Osteocyte (in vitro differentiated cells): ENCODE results near the gene CYSLTR2. TPM values are rescaled to one million over a fixed set of nuclear protein-coding genes. Genes with fewer than 3 reads are reported as not detected.

Experiments used
- DNase-seq: peaks from one replicate; pipeline ENCODE4 v3.0.0; 2021; ENCODE audit warnings: mixed read lengths; ENCODE audit not compliant: unreplicated experiment; ENCODE audit errors: extremely low spot score
- H3K27ac Mint-ChIP-seq: one replicate; pipeline ENCODE4 v1.8.0; 2021; ENCODE audit warnings: mild to moderate bottlenecking, mixed read lengths; ENCODE audit not compliant: unreplicated experiment
- H3K27me3 Mint-ChIP-seq: one replicate; pipeline ENCODE4 v1.8.0; 2021; ENCODE audit warnings: mixed read lengths; ENCODE audit not compliant: unreplicated experiment
- H3K36me3 Mint-ChIP-seq: one replicate; pipeline ENCODE4 v1.8.0; 2021; ENCODE audit warnings: mixed read lengths; ENCODE audit not compliant: unreplicated experiment
- H3K4me1 Mint-ChIP-seq: one replicate; pipeline ENCODE4 v1.8.0; 2021; ENCODE audit warnings: mixed read lengths; ENCODE audit not compliant: unreplicated experiment
- H3K4me3 Mint-ChIP-seq: one replicate; pipeline ENCODE4 v1.8.0; 2021; ENCODE audit warnings: mild to moderate bottlenecking, moderate library complexity, mixed read lengths; ENCODE audit not compliant: unreplicated experiment
- H3K9me3 Mint-ChIP-seq: one replicate; pipeline ENCODE4 v1.8.0; 2021; ENCODE audit warnings: mixed read lengths; ENCODE audit not compliant: unreplicated experiment
- CTCF ChIP-seq: fragments of 200-600 bp; sonication (generic); IDR thresholded peaks from 2 replicates; pipeline ENCODE4 v1.5.0; 2021; ENCODE audit warnings: antibody characterized with exemption, mild to moderate bottlenecking, moderate library complexity
- total RNA-seq: library from RNA; stranded (reverse); gene quantifications from 2 replicates; pipeline ENCODE4 v1.2.1, GENCODE V29; 2021

The CYSLTR2 gene
- total RNA-seq, 1 donor from 2014 or later: not detected

GRCh38 chr13:48624858-48625257, 28.9 kb upstream of the CYSLTR2 start:
- Mint-ChIP-seq H3K4me3 (no peak overlapping the region), H3K36me3 (no peaks in the 10 kb centered on the region), H3K27me3 (peaks cover 13% of the 10 kb centered on the region), H3K9me3 (peaks cover 12% of the 10 kb centered on the region), H3K4me1 (no peaks in the 10 kb centered on the region), H3K27ac (no peak overlapping the region)
- DNase-seq: no peak
- no peak for TF ChIP-seq CTCF

- Mint-ChIP-seq H3K27me3 (peaks cover 16% of the 10 kb centered on the region), H3K4me1 (no peaks in the 10 kb centered on the region), H3K27ac (no peak overlapping the region), H3K36me3 (no peaks in the 10 kb centered on the region), H3K4me3 (no peak overlapping the region), H3K9me3 (peaks cover 9% of the 10 kb centered on the region)
- DNase-seq: no peak
- no peak for TF ChIP-seq CTCF
Observed at GRCh38 chr13:48625413-48626076, 28.2 kb upstream of the CYSLTR2 start.

- no peak overlapping the region for H3K4me3 Mint-ChIP-seq
- peaks cover 16% of the 10 kb centered on the region for H3K27me3 Mint-ChIP-seq
- H3K36me3 Mint-ChIP-seq: no peaks in the 10 kb centered on the region
- no peak for TF ChIP-seq CTCF
- H3K27ac Mint-ChIP-seq: no peak overlapping the region
- H3K4me1 Mint-ChIP-seq: no peaks in the 10 kb centered on the region
- DNase-seq: no peak
- peaks cover 8% of the 10 kb centered on the region for H3K9me3 Mint-ChIP-seq
Observed at GRCh38 chr13:48626077-48626449, 27.7 kb upstream of the CYSLTR2 start.

DNA sequence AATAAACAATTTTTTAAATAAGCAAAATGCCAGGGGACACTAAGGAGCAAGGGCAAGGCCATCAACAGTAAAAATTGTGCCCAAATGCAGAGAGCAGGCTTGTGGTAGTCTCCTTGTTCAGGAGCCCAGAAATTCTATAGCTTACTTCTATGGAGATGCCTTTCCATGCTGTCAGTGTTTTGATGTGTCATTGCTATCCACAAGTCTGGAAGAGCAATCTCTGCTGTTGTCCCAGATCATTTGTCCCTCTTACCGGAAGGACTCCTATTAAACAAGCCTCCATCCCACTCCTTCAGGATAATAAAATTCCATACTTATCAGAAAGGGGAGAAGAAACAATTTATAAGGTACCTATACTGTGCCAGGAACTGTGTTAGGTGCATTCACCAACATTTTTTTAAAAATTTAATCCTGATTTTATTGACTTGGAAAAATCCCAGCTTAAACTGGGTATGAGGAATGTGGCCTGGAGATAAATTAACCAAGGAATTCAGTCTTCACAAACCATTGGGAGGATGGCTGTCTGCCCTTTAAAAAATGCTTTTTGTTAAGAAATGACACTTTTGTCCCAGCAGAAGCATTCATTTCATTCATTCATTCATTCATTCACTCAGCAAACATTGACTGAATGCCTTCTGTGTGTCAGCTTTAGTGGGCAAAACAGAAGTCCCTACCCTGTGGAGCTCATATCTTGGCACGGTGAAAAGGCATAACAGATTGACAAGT, 26.8 kb upstream of the CYSLTR2 start:
- Mint-ChIP-seq H3K36me3 (no peaks in the 10 kb centered on the region), H3K4me1 (no peaks in the 10 kb centered on the region), H3K4me3 (no peak overlapping the region), H3K27ac (no peak overlapping the region), H3K9me3 (peaks cover under 1% of the 10 kb centered on the region), H3K27me3 (peaks cover 16% of the 10 kb centered on the region)
- no peak for TF ChIP-seq CTCF
- DNase-seq: no peak

DNA sequence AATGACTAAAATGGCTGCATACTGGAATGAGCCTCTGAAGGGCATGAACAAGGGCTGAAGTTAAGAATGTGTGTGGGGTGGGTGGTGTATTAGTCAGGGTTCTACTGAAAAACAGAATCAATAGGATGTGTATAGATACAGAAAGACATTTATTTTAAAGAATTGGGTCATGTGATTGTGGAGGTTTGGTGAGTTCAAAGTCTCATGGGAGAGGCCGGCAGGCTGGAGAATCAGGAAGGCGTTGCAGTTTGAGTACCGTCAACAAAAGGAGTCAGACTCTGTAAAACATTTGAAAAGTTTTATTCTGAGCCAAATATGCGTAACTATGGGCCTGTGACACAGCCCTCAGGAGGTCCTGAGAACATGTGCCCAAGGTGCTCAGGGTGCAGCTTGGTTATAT, 24.5 kb upstream of the CYSLTR2 start:
- H3K27ac Mint-ChIP-seq: no peak overlapping the region
- H3K4me3 Mint-ChIP-seq: no peak overlapping the region
- peaks cover 16% of the 10 kb centered on the region for H3K27me3 Mint-ChIP-seq
- H3K36me3 Mint-ChIP-seq: no peaks in the 10 kb centered on the region
- H3K9me3 Mint-ChIP-seq: no peaks in the 10 kb centered on the region
- DNase-seq: no peak
- H3K4me1 Mint-ChIP-seq: no peaks in the 10 kb centered on the region
- no peak for TF ChIP-seq CTCF
